Subcutaneous adipose tissue (tissue), 4 donors: Measurements from ENCODE around the gene ADCY5. TPM values are rescaled to one million over a fixed set of nuclear protein-coding genes. Genes with fewer than 3 reads are reported as not detected.

Experiments
- CTCF ChIP-seq: fragments of 450-650 bp; IDR thresholded peaks from one replicate; pipeline ENCODE4 v1.5.1; 2016; ENCODE audit warnings: low read depth, mild to moderate bottlenecking, control low read depth, antibody characterized with exemption, moderate library complexity
- total RNA-seq, 4 donors: library from RNA; depleted of rRNA; stranded (reverse); fragments of >200 nt; gene quantifications; one replicate each; pipeline ENCODE4 v1.1.0, GENCODE V29; 2016

ADCY5 gene
- total RNA-seq, 4 donors from 2014 or later = 16.1 to 52.2 (median 38.0) TPM

DNA sequence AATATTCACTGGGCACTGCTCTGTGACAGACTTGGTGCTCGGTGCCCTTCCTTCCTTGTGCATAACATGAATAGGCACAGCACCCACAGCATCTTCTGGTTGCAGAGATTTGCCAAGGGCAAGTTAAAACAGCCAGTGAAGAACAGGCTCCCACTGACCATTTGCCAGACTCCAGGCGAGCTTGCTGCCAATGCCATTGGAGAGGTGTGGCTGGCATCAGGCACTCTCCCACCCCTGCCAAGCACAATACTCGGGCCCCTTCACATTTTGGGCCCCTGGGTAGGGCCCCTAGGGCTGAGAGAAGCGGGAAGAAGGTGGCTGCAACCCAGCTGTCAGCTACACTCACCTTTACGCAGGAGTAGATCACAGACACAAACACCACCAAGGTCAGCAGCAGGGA, 135.0 kb downstream of the ADCY5 start:
- no peak for TF ChIP-seq CTCF

DNA sequence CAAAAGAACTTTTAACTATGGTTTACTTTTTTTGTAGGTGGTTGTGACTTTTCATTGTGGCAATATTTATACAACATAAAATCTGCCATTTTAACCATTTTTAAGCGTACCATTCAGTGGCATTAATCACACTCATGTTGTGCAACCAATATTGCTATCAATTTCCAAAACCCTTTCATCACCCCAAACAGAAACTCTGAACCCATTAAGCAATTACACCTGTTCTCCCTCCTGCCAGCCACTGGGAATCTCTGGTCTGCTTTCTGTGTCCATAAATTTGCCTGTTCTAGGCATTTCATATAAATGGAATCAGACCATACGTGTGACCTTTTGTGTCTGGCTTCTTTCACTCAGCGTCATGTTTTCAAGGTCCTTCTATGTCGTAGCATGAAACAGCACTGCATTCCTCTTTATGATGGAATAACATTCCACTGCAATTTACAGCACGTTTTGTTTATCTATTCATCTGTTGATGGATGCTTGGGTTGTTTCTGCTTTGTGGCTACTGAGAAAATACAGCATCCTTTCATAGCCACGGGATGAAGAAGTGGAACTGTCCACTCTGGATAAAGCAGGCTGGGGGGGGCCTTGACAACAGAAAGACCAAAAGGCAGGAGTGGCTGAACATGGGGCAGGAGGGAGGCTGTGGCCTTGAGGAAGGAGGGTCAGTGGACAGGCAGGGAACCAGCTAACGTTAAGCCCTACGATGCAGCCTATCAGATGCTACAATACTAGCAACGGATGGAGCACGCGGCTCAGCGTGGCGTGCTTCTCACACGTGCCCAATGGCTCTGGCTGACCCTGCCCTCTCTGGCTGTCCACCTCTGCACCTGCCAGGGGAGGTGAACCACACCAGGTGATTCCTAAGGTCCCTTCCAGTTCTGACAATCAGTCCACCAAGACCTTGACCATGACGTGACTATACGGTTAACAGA, 136.3 kb downstream of the ADCY5 start:
- TF ChIP-seq CTCF = no peak

- TF ChIP-seq CTCF = no peak
Observed at GRCh38 chr3:123311201-123311600, 137.7 kb downstream of the ADCY5 start.

DNA sequence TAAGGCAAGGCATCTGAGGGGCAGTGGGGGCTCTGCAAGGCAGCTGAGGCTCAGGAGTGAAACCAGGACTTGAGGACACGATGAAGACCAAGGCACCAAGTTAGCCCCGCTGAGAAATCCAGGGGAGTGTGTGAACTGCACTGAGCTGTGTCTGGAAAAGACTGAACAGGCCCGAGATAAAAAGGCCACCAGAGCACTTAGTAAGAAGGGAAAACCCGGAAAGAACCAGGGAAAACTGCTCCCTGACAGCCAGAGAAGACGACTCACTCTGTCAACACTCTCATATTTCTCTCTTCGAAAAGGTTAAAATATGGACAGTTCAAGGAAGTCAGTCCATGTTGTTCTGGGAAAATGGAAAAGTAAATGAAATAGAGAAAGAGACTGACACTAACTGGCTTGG, 138.1 kb downstream of the ADCY5 start:
- TF ChIP-seq CTCF = no peak

- TF ChIP-seq CTCF = no peak
Observed at GRCh38 chr3:123310186-123310585, 138.7 kb downstream of the ADCY5 start.

- no peak for TF ChIP-seq CTCF
Observed at GRCh38 chr3:123307064-123307463, 141.8 kb downstream of the ADCY5 start.

DNA sequence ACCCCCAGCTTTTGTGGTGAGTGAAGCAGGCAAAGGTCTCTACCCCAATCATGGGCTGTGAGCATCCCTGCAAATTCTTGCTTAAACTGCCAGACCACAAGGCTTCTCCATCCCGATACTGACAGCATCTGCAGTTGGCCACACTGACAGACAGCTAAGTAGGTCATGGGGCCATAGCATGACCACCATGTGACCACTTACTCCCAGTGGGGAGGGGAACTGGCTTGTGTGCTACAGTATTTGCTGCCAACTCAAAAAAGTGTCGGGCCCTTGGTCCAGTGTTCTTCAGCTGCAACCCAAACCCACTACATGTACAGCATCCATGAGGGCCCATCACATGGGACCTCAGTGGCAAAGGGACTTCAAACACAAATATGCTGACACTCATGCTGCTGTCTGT, 143.7 kb downstream of the ADCY5 start:
- TF ChIP-seq CTCF = no peak
